Lung (tissue), 12 donors: ENCODE measurements around the gene PITX2. TPM values are rescaled to one million over a fixed set of nuclear protein-coding genes. Genes with fewer than 3 reads are reported as not detected.

Experiments
- ATAC-seq: fragments of 200-7000 bp; cut with Tn5 transposase; one replicate; pipeline ENCODE4 v1.9.1; 2020; ENCODE audit warnings: moderate number of reproducible peaks; ENCODE audit not compliant: insufficient read depth, low FRiP score
- DNase-seq, 3 donors: peaks; one replicate each; pipeline ENCODE4 v3.0.0-alpha.2; 2013 to 2017
- H3K27ac ChIP-seq, 2 donors: one replicate each; pipeline ENCODE4 v1.5.1; 2013; ENCODE audit warnings: mild to moderate bottlenecking in 2 of 2, moderate library complexity in 2 of 2, control low read depth in 1 of 2, inconsistent platforms in 1 of 2, low read depth in 1 of 2, low read length in 1 of 2
- H3K27me3 ChIP-seq, 3 donors: one replicate each; pipeline ENCODE4 v1.5.1; 2013; ENCODE audit warnings: low read length in 2 of 3; ENCODE audit not compliant: control insufficient read depth in 3 of 3, insufficient read depth in 3 of 3
- H3K36me3 ChIP-seq, 4 donors: one replicate each; pipeline ENCODE4 v1.5.1; 2013; ENCODE audit warnings: low read length in 4 of 4, mild to moderate bottlenecking in 1 of 4, moderate library complexity in 1 of 4; ENCODE audit not compliant: control insufficient read depth in 4 of 4, insufficient read depth in 4 of 4
- H3K4me1 ChIP-seq, 5 donors: one replicate each; pipeline ENCODE4 v1.5.1; 2013; ENCODE audit warnings: low read length in 5 of 5, mild to moderate bottlenecking in 2 of 5, moderate library complexity in 1 of 5; ENCODE audit not compliant: control insufficient read depth in 5 of 5, insufficient read depth in 5 of 5
- H3K4me3 ChIP-seq: one replicate; pipeline ENCODE4 v1.5.1; 2013; ENCODE audit warnings: mild to moderate bottlenecking, control low read depth, moderate library complexity
- H3K9ac ChIP-seq, 2 donors: one replicate each; pipeline ENCODE4 v1.5.1; 2013; ENCODE audit warnings: low read length in 2 of 2, control low read depth in 1 of 2; ENCODE audit not compliant: insufficient read depth in 1 of 2
- H3K9me3 ChIP-seq, 4 donors: one replicate each; pipeline ENCODE4 v1.5.1; 2013; ENCODE audit warnings: low read length in 3 of 4, mild to moderate bottlenecking in 1 of 4, moderate library complexity in 1 of 4; ENCODE audit not compliant: control insufficient read depth in 4 of 4, insufficient read depth in 3 of 4
- CTCF ChIP-seq: IDR thresholded peaks from 2 replicates; pipeline ENCODE4 v1.5.1; 2012; ENCODE audit warnings: mild to moderate bottlenecking; ENCODE audit errors: control extremely low read depth, extremely low read depth
- WGBS, 2 donors: extraction: QIAGEN DNeasy Blood & Tissue Kit; methylation state at CpG; one replicate each; pipeline ENCODE4 v1.1.7; 2013; 5-methylcytosine and 5-hydroxymethylcytosine counted together
- polyA plus RNA-seq, 2 donors: library from polyadenylated mRNA; stranded (reverse); fragments of 200-250 nt; gene quantifications; one replicate each; pipeline ENCODE4 v1.2.1, GENCODE V29; 2013
- total RNA-seq, 2 donors: library from RNA; depleted of rRNA in 1 of 2; stranded (reverse); fragments of >200 nt in 1 of 2; gene quantifications; one replicate each; pipeline ENCODE4 v1.2.1, GENCODE V29; 2014 to 2021
- donor health status: control.
- donor health status: control.
- donor health status: Bipolar disorder and iron deficiency.
- donor health status: healthy.
- donor health status: DM: yes; HTN: yes; CAD: no.

PITX2 gene
- total and polyA plus RNA-seq, 4 donors = not detected

DNA sequence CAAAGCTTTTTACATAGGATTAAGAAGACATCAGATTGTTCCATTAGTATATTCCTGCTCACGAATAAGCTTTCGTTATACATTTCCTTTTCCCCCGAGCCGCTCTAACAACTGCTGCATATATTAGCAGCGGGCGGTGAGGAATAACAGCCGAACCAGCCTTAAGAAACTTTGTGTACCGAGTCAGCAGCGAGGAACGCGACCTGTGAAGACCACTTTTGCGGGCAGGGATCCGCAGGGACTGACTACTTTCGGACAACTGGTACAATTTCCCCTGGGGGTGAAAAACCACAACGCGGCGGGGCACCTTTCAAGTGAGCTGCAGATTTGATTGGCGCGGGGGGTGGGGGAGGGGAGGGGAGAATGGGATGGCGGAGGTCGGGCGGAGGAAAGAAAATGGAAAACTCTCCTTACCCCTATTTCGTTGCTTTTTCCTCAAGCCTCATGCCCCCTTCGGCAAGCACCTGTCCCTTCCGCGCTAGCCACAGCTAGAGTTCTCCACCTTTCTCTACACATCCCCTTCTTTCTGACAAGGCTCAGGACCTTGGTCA, 5.9 kb upstream of the PITX2 start:
- Histone ChIP-seq H3K9me3 (peaks cover 0 to 22% (median 0%) of the 10 kb centered on the region in 4 donors), H3K27ac (no peak overlapping the region), H3K9ac (no peak overlapping the region), H3K4me1 (peaks cover 0 to 13% (median 0%) of the 10 kb centered on the region in 5 donors), H3K27me3 (peaks cover 7 to 100% (median 91%) of the 10 kb centered on the region in 3 donors), H3K4me3 (no peak overlapping the region), H3K36me3 (no peaks in the 10 kb centered on the region)
- 8 to 9% methylated on average over 26 of the region's 26 CpGs for WGBS, 2 donors
- DNase-seq (peak in 1 of 3 donors; percentile 49), ATAC-seq (no peak)
- no peak for TF ChIP-seq CTCF

GRCh38 chr4:110627977-110628662, 5.2 kb upstream of the PITX2 start:
- peaks cover 6 to 100% (median 91%) of the 10 kb centered on the region in 3 donors for H3K27me3 ChIP-seq
- DNase-seq (peak in 1 of 3 donors; percentile 8), ATAC-seq (no peak)
- H3K9ac ChIP-seq = no peak overlapping the region
- peaks cover 0 to 21% (median 0%) of the 10 kb centered on the region in 4 donors for H3K9me3 ChIP-seq
- H3K4me3 ChIP-seq = no peak overlapping the region
- 10 to 19% methylated on average over 11 of the region's 11 CpGs for WGBS, 2 donors
- peaks cover 0 to 14% (median 0%) of the 10 kb centered on the region in 5 donors for H3K4me1 ChIP-seq
- no peak for TF ChIP-seq CTCF
- no peaks in the 10 kb centered on the region for H3K36me3 ChIP-seq
- H3K27ac ChIP-seq = no peak overlapping the region

GRCh38 chr4:110626532-110627153, 3.8 kb upstream of the PITX2 start:
- Histone ChIP-seq H3K27ac (no peak overlapping the region), H3K27me3 (peaks cover 5 to 98% (median 98%) of the 10 kb centered on the region in 3 donors), H3K4me1 (peaks cover 0 to 19% (median 0%) of the 10 kb centered on the region in 5 donors), H3K36me3 (no peaks in the 10 kb centered on the region), H3K9ac (no peak overlapping the region), H3K4me3 (no peak overlapping the region), H3K9me3 (peaks cover 0 to 20% (median 0%) of the 10 kb centered on the region in 4 donors)
- 11 to 13% methylated on average over 13 of the region's 13 CpGs for WGBS, 2 donors
- ATAC-seq = no peak
- no peak for TF ChIP-seq CTCF
- DNase-seq = no peak
